HG03159 (cell line): Measurements from ENCODE around the gene TOGARAM2.

Experiments
- ATAC-seq: cut with Tn5 transposase; IDR thresholded peaks from one replicate; pipeline ENCODE4 v1.9.1; 2021; ENCODE audit warnings: mild to moderate bottlenecking, moderate library complexity; ENCODE audit not compliant: unreplicated experiment

TOGARAM2 gene

GRCh38 chr2:28997847-28998735 lies 17.0 kb downstream of the TOGARAM2 start:
- no peak for ATAC-seq

DNA sequence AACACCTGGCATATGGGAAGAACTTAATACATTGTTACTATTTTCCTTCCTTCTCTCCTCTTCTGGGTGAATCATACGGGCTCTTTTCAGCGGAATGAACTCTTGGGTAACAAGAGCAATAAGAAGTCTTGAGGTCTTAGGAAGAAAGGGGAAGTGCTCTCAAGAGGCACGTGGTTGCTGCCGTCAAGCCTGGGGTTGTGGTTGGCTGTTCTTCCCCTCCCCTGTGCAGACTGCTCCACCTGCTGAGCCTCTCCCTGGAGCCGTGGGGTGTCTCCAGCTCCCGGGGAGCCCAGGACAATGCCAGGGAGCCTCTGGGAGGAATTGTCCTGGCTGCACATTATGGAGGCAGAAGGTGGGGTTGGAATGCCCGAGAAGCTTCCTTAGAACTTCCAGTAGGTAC lies 19.4 kb downstream of the TOGARAM2 start:
- ATAC-seq = peak; percentile 87

- ATAC-seq = no peak
These were observed 19.9 kb downstream of the TOGARAM2 start for GRCh38 chr2:29000956-29001355.

- no peak for ATAC-seq
These were observed 20.7 kb downstream of the TOGARAM2 start for GRCh38 chr2:29001806-29002205.

GRCh38 chr2:29004755-29005154 lies 23.7 kb downstream of the TOGARAM2 start:
- no peak for ATAC-seq

GRCh38 chr2:29005331-29005730 lies 24.2 kb downstream of the TOGARAM2 start:
- no peak for ATAC-seq

DNA sequence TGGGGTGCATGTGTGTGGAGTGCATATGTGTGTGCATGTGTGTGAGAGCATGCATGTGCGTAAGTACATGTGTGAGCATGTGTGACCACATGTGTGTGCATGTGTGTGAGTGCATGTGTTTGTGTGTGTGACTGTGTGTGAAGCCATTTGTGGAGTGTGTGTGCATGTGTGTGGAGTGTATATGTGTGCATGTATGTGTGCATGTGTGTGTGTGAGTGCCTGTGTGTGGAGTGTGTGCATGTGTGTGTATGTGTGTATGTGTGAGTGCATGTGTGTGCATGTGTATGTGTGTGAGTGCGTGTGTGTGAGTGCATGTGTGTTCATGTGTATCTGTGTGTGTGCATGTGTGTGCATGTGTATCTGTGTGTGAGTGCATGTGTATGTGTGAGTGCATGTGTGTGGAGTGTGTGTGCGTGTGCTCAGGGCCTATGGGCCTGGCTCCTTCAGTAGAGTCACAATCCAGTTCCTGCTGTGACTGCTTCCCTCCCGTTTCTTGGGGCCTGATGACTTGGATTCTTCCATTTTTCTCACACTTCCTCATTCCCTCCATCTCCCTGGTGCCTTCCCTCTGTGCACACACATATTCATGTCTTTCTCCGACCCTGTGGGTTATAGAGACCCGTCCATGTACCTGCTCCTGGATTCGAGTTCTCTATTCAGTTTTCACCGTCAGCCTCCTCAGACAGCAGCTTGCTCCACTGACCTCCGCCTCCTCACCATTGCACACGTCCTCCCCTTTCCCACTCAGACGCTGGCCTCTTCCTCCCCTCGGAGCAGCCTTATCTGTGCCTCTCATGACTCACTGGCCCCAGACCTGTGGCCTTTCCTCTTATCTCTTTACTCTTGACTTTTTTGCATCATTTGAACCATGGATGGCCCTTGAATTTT lies 25.2 kb downstream of the TOGARAM2 start:
- no peak for ATAC-seq

- ATAC-seq = no peak
These were observed 25.8 kb downstream of the TOGARAM2 start for GRCh38 chr2:29006980-29007301.

- no peak for ATAC-seq
These were observed 28.2 kb downstream of the TOGARAM2 start for GRCh38 chr2:29009270-29009669.

GRCh38 chr2:29009711-29010677 lies 28.9 kb downstream of the TOGARAM2 start:
- ATAC-seq = no peak

DNA sequence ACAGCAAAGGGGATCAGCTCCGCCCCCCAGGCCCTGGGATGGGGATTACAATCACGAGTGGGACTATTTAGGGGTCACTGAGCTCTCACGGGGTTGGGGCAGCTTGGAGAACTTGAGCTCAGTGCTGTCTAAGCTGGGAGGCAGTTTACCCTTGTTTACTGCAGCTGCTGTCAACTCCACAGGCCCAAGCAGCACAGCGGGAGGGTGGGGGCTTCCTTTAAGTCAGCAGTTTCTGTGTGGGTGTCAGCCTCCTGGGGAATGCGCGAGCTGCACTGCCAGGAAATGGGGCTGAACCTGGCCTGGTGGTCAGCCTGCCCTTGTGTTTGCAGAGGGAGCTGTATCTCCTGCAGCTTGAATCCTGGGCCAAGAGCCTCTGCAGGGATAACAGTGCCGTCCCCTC lies 29.8 kb downstream of the TOGARAM2 start:
- no peak for ATAC-seq

DNA sequence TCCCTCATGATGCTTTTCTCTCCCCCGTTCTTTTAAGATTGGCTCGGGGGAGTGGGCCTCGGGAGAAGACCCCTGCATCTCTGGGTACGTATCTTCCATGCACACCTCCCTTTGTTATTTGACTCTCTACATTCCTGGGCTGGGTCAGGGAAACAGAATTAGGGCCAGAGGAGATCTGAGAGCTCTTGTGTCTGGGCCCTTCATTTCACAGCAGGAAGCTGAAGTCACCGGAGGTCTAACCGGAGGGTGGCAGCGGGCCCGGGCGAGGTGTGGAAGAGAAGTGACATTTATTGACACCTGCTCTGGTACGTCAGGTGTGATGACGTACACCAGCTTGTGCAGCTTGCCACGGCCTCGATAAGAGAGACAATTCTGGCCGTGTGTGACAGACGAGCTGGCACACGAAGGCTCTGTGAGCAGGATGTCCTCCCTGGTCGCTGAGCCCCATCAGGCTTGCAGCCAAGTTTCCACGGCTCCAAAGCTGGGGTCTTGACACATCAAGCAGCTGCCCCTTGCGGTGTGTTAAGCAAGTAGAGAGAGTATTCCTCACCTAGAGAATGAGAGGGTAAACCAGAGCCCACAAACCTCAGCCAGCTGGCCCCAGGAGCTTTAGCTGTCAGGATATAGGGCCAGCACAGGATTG lies 30.4 kb downstream of the TOGARAM2 start:
- no peak for ATAC-seq

GRCh38 chr2:29012211-29012681 lies 31.1 kb downstream of the TOGARAM2 start:
- no peak for ATAC-seq

DNA sequence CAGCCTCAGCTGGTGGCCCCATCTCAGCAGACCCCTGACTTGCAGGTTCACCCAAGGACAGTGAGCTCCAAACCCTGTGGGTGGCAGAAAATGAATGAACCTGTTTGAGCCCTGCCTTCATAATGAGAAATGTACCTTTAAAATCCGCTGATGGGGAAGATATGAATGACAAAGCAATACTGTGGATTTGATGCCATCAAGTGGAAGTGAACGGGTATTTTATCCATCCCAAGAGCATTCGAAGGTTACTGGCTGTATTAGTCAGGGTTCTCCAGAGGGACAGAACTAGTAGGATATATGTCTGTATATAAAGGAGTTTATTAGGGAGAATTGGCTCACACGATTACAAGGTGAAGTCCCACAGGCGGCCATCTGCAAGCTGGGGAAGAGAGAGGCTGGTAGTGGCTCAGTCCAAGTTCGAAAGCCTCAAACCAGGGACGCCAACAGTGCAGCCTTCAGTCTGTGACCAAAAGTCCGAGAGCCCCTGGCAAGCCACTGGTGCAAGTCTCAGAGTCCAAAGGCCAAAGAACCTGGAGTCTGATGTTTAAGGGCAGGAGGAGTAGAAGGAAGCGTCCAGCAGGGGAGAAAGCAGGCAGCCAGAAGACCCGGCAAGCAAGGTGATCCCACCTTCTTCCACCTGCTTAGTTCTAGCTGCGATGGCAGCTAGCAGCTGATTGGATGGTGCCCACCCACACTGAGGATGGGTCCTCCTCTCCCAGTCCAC lies 32.1 kb downstream of the TOGARAM2 start:
- ATAC-seq = no peak

DNA sequence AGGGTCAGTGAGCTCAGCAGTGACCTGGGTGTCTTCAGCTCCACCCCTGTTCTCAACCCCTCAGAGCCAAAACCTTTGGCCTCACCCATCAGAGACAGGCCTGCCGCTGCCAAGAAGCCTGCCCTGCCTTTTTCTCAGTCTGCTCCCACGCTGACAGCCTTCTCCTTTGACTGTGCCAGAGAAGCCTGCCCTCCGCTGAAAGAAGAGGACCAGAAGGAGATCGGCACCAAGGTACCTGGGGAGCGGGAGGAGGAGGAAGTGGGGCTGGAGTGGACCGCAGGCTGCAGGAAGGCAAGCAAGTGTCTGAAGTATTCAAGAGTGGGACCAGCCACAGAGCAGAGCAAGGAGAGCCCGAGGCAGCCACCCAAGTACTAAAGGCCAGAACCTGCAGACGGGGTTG lies 33.2 kb downstream of the TOGARAM2 start:
- no peak for ATAC-seq

GRCh38 chr2:29014811-29015421 lies 33.8 kb downstream of the TOGARAM2 start:
- ATAC-seq = peak; percentile 62

GRCh38 chr2:29015701-29016470 lies 34.8 kb downstream of the TOGARAM2 start:
- ATAC-seq = no peak

- no peak for ATAC-seq
These were observed 35.4 kb downstream of the TOGARAM2 start for GRCh38 chr2:29016504-29016903.
